NCI-H2171 (cell line): ENCODE results near the gene KIAA0040.
A peak's percentile ranks its signal among the peaks of the same experiment; 100 is the strongest.

Experiments
- DNase-seq: peaks from one replicate; lab custom pipeline; 2025; lab: John Stamatoyannopoulos, UW

The KIAA0040 gene

DNA sequence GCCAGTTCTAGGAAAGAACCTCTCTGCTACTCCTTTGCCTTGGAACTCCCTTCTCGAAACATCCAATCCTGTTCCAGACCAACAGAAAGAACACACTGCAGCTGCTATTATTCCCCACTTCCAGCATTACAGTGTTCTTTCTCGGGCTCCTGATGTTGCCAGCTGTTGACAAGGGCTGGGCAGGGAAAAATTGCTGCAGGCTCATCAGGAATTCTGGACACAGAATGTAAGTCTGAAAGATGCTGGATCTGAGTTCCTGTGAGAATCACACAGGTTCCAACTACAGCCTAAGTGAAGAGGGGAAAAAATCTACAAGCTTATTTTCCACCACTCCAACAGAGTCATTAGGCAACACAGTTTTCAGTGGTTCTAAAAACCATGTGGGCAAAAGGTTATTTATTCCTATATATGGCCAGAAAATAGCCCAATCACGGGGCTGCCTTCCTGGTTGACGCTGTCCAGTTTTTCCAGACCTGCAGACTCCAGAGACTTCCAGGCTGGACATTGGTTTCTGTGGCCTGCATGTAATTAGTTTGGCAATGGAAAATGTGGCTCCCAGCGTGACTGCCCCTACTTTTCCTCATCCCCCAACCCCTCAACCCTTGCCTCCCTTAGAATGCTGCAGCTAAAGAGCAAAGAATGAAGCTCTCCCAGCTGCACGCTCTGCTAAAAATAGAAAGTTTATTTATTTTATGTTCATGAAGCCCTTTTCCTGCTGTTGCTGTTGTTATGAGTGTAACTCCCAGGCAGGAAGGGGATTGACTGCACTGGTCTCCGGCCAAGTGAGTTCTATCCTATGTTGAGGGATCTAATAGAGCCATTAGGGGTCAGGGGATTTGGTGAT is 8.3 kb upstream of the KIAA0040 start:
- DNase-seq: no peak

DNA sequence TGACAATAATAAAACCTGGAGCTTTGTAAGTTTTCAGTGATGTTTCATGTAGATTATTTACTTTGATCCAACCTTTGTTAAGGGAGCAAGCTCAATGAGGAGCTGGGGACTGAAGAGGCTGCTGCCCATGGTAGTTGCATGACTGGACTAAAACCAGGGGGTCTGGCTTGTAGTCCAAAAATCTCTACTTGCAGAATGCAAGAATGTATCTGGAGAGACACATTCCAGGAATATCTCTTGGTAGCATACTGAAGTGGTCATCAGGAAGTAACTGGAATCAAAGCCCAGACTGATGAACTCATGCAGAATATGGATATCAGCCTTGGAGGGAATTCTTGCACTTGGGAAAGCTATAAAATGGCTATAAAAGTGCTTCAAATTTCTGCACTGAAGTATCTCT is 5.8 kb upstream of the KIAA0040 start:
- DNase-seq: no peak

DNA sequence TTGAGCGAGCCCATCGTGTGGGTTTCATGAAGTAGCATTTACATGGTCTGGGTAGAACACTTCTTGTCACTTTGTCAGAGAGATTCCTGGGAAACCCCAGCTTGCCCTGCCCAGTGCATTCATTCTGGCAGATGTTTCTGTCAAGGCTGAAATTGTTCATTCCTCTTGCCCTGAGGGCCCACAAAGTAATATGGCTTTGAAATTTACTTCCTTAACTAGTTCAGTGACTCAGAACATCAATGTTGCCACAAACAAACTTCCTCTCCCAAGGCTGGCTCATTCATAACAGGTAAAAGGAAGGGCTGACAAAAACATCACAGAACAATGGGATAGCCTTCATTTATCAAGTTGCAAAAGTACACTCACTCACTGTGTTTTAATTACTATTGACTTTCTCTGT is 5.0 kb upstream of the KIAA0040 start:
- DNase-seq: no peak

DNA sequence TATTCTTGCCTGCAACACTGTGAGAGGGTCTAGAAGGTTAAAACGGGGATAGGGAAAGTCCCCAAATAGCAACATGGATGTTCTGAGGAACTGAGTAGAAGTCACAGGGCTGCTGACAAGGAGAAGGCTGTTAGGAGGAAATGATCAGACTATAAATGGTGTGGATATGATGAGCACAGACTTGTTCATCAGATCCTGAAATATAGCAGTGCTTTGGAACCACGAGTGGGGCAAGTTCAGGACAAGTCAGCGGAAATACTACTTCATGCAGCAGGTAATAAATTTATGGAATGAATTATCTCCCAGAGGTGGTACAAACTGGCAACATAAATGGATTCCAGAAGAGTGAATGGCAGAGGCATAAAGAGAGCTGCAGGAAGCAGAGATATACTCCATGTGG is 3.2 kb upstream of the KIAA0040 start:
- DNase-seq: no peak

DNA sequence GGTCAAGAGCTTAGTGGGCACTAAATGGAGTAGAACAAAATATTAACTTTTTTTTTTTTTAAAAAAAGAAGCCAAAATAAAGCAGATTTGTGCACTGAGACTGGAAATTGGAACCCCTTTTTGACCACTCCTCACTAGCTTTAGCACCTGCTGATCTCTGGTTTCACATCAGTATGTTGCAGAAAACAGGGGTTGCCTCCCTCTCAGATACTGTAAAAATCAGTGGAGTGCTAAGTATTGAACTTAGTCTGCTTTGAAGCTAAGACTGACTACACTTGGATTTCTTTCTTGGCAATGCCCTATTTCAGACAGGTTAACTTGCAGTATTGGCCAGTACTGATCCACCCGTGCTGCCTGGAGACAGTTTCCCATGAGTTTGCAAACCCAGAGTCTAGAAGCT is 2.7 kb upstream of the KIAA0040 start:
- no peak for DNase-seq

DNA sequence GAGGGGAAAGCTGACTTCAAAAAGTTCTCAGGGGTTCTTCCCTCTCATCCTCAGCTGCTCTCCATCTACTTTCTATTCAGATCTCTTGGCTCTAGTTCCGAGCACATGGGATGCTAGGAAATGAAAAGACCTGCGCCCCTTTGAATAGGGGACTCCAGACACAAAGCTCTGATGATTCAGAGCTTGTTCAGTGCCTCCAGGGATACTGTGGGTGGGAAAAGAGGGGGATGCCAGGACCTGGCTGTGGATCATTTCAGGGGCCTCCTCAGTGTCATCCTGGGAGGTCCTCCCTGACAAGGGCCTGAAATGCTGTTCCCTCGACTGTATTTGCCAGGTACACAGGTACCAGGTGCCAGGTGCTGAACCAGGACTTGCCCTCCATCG is 943 bp upstream of the KIAA0040 start:
- no peak for DNase-seq

DNA sequence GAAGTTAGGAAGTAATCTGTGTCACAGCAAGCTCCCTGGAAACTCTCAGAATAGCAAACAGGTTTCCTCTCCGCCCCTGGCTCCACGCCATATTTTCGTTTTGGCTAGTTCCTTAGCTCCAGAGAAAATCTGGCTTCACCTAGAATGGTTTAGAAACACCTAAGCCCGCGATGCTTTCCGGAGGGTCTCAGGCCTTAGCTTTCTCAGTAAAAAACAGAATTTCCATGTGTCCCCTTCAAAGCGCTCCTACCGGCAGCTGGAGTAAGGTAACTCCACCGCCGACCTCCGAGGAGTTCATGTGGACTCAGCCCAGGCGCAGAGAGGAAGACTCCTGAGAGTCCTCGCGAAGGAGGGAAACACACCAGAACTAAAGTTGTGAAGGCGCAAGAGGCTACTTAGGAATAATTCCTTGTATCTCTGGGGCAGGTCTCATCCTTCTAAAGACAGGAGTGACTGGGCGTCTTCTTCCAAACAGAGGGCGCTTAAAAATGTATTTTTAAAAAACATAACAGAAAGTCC is 406 bp downstream of the KIAA0040 start:
- DNase-seq: peak; percentile 56

DNA sequence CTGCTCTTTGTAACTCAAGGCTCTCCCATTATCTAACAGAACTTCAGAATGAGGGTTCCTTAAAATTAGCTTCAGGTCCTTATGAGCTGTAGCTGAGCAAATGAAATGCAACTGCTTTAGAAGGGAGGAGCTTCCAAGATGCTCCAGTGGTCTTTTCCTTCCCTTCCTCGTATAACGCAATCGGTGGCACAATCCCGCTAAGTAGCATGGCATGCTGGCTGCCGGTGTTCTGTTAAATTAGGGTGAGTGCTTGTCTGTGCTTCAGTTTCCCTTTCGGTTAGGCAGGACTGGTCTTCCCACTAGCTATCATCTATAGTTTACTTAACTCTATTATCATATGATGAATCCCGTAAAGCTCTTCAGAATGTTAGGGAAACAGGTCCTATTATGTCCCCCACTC is 917 bp downstream of the KIAA0040 start:
- DNase-seq: no peak

DNA sequence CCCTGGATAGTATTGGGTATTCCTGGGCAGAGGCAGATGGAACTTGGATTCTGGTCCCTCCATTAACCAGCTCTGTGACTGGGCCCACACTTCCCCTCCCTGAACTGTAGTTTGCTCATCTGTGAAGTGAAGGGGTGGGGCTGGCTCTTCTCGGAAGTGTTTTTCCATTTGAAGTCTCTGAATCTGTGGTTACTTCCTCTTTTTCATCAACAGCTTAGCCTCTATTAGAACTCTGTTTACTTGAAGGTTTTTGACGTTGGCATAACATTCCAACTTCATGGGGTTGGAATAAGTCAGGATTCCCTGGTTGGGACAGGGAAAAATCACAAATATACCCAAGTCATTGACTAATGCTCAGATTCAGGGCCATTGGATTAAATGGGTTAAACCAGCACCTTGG is 3.6 kb downstream of the KIAA0040 start:
- DNase-seq: no peak

DNA sequence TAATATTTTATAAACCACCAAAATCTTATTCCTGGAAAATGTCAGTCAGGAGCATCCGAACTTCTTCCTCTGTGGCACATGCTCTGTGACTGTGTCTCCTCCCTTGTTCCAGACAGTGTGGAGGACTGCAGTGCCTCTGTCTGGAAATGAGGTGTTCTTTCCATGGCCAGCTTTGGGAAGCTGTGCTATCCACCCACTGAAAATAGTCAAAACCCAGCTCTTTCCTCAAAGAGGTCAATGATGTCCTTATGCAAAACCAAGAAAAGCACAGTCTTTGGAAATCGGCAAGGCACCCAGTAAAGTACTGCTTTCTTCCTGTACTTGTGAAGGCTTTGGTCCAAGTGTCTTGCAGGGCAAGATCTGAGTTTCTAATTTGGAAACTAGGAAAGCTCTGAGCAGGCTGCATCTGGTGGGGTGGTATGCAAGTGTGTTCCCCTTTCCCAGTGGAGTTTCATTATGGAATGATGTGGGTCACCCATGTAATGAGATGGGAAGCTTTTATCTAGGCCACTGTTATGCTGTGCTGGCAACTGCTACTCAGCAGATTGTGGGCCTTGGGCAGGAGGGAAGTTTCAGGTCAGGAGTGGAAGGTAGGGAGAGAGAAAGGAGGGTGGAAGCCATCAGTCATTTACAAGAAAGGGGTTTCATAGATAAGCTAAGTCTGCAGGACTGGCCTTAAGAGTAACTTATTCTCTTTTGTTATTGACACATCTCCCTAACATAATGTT is 6.0 kb downstream of the KIAA0040 start:
- no peak for DNase-seq

DNA sequence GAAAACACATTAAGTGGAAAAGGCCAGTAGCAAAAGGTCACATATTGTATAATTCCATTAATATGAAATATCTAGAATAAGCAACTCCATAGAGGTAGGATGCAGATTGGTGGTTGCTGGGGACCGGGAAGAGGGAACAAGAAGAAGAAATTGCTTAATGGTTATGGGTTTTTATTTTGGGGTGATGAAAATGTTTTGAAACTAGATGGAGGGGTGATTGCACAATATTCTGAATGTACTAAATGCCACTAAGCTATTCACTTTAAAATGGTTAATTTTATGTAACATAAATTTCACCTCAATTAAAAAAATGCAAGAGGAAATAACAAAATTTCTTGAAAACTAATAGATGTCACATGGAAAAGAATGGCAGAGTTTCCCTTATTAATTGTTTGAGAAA is 6.7 kb downstream of the KIAA0040 start:
- no peak for DNase-seq

DNA sequence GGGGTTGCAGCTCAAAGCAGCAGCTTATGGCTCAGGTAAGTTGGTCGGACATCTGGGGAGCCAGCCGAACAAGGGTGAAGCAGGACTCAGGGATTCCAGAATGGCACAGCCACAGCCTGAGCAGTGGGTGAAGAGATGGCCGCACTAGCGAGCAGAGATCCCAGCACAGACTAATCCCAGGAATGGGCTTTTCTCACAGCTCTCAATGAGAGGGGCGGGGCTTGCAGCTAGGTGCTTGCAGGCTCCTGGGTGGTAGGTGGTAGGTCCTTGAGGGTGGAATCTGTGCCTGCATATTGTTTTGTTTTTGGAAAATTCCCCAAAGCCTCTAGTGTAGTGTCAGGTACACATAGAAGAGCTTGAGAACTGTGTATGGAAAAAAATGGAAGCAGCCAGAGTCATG is 9.0 kb downstream of the KIAA0040 start:
- DNase-seq: no peak

DNA sequence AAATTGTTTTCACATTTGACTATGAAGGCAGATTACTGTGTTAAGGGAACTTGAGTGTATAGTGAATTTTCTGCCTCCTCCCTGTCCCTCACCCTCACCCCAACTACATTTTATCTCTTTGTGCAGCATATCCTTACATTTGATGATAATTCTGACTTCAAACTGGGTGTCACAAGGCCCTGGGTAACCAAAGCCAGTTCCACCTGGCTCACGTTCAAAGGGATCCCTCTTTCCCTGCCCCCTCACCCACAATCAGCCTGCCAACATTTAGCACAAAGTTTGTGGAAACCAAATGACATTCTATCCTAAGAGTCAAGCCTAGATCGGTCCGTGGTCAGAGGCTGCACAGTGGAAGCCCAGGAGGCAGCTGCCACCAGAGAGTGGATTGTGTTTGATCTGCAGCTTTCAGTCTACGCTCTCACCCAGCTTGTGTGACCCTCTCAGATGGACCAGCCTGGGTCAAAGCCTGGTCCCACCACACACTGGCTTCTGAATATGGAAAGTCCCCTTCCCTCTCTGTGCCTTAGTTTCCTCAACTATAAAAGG is 10.3 kb downstream of the KIAA0040 start:
- no peak for DNase-seq

DNA sequence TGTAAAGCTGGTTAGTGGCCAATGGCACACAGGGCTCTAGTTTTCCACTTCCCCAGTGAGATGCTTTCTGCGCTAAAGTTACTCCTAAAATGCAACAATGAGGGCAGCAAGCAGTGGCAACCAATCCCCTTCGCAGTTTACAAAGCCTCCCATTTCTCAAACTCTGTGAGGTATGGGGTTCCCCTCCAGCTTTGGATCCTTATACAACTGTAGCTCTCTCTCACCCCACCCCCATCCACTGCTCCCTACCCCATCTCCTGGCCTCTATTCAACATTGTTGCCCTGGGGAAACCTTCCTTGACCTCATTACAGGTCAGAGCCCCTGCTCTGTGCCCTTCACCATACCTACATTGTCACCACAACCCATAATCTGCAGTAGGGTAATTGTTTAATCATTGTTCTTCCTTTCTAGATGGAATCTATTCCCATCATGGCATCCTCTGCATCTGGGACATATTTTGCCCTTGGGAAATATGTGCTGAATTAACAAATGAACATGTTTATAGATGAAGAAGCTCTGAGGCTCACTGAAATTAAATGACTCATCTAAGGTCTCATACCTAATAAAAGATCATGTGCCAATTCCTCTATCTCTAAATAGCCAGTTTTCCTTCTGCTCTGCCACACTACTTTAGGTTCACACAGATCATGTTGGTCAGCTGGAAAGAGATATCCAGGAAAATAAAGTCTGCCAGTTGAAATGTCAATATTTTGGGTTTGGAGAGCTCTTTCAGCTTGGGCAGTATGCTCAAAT is 12.6 kb downstream of the KIAA0040 start:
- DNase-seq: no peak

DNA sequence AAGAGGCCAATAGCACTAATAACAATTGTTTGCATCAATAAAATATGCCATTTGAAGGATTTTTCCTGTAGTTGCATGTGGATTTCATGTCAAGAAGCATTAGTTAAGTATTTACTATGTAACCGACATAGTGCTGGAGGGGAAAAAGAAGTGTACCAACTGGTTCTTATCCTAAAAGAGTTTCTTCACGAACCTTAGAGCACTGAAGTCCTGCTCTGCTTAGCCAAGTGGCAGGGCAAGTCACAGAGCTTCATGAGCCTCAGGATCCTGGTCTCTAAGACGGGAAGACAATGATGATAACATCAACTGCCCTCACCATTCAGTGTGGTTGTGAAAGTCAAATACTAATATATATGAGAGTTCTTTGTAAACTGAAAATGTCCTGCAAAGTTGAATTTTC is 14.1 kb downstream of the KIAA0040 start:
- no peak for DNase-seq

DNA sequence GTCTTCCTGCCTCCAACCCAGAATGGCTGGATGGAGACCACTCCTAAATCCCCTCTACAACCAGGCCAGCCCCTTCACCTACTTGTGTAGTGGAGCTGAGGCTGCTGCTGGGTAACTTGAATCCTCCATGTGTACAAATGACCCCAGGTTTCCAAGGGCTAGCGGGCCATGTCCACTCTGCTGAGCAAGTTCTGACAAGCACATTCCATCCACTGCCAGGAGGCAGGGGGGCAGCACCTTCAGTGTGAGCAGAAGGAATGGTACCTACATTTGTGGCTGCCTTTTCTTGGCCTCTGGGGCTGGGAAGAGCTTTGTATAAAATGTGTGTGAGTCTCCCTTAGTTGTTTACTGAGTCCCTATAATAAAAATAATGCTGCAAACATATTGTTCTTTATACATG is 14.5 kb downstream of the KIAA0040 start:
- no peak for DNase-seq

DNA sequence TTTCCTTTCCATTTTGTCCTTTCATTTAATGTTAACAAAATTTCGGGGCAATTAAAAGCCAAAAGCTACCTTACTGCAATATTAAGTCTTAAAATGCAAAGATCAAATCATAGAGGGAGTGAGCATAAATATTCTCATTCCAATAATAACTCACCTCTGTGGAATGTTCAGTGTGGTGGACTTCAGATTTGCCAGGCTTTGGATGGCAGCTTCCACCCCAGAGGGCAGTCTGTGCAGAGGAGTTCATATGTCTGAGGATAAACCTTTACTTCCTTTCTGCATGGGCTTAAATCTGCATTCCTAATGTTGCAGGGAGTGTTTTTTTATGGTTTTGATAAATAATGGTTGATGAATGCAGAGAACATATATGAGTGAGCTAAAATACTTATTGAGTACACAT is 16.3 kb downstream of the KIAA0040 start:
- no peak for DNase-seq

DNA sequence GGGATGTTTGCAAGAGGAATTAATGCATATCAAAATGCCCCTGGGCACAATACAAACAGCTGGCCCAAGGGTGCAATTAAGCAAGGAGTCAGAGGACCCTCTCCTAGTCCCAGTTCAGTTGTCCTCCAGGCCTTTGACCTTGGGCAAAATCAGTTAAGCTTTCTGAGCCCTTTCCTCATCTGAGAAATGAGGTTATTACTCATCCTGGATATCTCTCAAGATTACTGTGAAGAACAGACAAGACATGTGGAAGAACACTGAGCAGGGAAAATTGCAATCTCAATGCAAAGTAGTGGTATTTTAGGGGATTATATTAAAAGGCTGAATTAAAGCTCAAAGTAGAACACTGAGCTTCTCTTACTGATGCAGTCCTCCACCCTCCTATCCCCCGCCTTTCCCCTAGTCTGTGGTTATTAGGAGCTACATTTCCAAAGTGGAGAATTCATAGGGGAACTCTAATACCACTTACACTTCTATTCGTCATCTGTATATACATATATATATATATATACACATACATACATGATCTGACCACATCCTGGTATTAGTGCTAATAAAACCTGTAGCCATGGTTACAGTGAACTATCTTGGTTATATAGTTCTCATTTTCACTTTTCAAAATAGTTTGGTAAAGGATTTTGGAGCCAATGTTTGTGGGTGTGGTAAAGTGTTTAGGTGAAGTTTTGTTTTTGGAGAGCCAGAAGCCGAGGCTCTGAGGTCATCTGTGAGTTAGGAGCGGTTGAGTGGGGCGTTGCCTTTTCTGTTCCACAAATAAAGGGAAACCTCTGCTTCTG is 18.1 kb downstream of the KIAA0040 start:
- DNase-seq: no peak

DNA sequence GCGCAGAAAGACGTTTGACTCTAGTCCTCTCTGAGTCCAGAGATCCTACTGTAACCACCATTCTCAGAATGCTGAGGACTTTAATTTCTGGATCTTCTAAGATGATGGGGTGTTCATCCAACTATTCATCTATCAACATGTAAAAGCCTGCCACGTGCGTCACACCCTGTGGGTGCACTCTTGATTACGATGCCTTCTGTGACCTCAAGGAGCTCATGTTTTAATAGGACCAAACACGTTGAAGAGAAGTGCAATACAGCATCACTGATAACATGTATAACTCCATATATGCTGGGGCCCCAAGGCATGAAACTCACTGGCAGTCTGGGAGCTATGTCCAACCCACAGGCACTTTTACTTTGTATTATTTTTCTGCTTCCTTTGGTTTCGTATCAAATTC is 19.0 kb downstream of the KIAA0040 start:
- no peak for DNase-seq

DNA sequence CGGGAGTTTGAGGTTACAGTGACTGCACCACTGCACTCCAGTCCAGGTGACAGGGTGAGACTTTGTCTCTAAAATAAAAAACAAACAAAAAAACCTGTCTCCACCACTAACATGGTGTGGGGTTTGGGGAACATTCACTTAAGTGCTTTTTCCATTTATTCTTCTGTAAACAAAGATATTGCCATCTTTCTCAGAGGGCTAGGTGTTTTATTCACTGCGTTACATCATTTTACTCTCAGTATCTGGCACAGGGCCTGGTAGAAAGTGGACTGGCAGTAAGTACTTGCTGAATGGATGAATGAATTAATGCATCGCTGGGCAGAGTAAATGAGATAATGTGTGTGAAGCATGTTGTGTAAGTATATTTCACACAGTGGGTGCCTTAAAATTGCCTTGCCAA is 20.1 kb downstream of the KIAA0040 start:
- DNase-seq: no peak

DNA sequence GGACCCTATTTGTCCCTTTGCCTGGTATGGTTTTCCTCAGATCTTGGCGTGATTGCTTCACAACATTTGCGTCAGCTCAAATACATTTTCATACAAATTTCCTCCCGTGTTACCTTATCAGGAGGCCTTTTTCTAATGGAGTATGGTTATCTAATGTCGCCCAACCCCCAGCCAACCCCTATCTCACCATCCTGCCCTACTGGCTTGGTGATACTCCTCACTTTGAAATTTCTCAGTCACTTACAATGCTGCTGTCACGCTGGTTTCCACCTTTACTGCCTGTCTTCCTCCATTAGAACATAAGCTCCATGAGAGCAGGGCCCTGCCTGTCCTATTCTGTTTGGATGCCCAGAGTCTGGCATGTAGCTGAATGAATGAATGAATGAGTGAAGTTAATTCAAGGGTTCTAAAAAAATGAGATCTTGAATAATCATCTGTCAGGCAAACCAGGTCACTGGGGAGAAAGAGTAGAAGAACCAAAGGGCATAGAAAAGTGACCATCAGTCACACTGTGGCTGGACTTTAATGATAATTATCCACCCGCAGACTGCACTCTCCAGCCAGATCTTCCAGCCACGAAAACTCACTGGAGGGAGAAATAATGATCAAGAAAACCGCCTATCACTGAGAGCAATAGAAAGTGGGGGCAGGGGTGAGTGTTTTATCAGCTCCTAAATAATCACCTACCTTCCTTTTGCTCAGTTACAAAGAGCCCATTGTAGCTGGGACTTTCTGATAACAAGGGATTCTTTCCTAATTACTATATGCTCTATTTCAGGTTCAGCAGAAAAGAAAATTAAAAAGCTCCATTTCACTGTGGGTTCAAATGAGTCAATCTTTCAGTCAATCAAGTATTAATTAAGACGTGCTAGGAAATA is 21.3 kb downstream of the KIAA0040 start:
- DNase-seq: no peak
